Measurements from ENCODE around the gene IKZF5.
A peak's percentile ranks its signal among the peaks of the same experiment; 100 is the strongest.

Gene IKZF5

GRCh38 chr10:123008355-123009104, at the start of gene IKZF5, which contains the start of gene ACADSB:
Gene IKZF5, minus strand, starts transcription at chr10:123008795. Its CDS starts 10,170 bp downstream, at chr10:122998625.
Gene ACADSB, plus strand, starts transcription at chr10:123009006. Its CDS starts 24 bp downstream, at chr10:123009030.
- DNase-seq (ENCODE audit: low read depth): peak; percentile 90

GRCh38 chr10:123057968-123058367, 49.4 kb upstream of the IKZF5 start:
- no peak for DNase-seq (ENCODE audit: low read depth)

- DNase-seq (ENCODE audit: low read depth): no peak
These were observed 37.6 kb upstream of the IKZF5 start for GRCh38 chr10:123045961-123046731.

- no peak for DNase-seq (ENCODE audit: low read depth)
These were observed 35.8 kb upstream of the IKZF5 start for GRCh38 chr10:123044391-123044790.

GRCh38 chr10:123043409-123043925, 34.9 kb upstream of the IKZF5 start:
- DNase-seq (ENCODE audit: low read depth): no peak

GRCh38 chr10:123042708-123043408, 34.3 kb upstream of the IKZF5 start:
- DNase-seq (ENCODE audit: low read depth): no peak

- no peak for DNase-seq (ENCODE audit: low read depth)
These were observed 31.0 kb upstream of the IKZF5 start for GRCh38 chr10:123039632-123039930.

GRCh38 chr10:123038782-123039631, 30.4 kb upstream of the IKZF5 start:
- no peak for DNase-seq (ENCODE audit: low read depth)

GRCh38 chr10:123035467-123036086, 27.0 kb upstream of the IKZF5 start:
- DNase-seq (ENCODE audit: low read depth): no peak

GRCh38 chr10:123034332-123034731, 25.7 kb upstream of the IKZF5 start:
- DNase-seq (ENCODE audit: low read depth): no peak

- DNase-seq (ENCODE audit: low read depth): no peak
These were observed 22.5 kb upstream of the IKZF5 start for GRCh38 chr10:123031124-123031523.

- DNase-seq (ENCODE audit: low read depth): no peak
These were observed 19.3 kb upstream of the IKZF5 start for GRCh38 chr10:123027861-123028260.

GRCh38 chr10:123026302-123026701, 17.7 kb upstream of the IKZF5 start:
- no peak for DNase-seq (ENCODE audit: low read depth)

GRCh38 chr10:123024540-123024939, 15.9 kb upstream of the IKZF5 start:
- no peak for DNase-seq (ENCODE audit: low read depth)

- no peak for DNase-seq (ENCODE audit: low read depth)
These were observed 12.9 kb upstream of the IKZF5 start for GRCh38 chr10:123021517-123021916.

- DNase-seq (ENCODE audit: low read depth): no peak
These were observed 11.5 kb upstream of the IKZF5 start for GRCh38 chr10:123019941-123020703.

GRCh38 chr10:123019264-123019663, 10.7 kb upstream of the IKZF5 start:
- DNase-seq (ENCODE audit: low read depth): no peak

- DNase-seq (ENCODE audit: low read depth): no peak
These were observed 9.9 kb upstream of the IKZF5 start for GRCh38 chr10:123018531-123018930.

- no peak for DNase-seq (ENCODE audit: low read depth)
These were observed 9.0 kb upstream of the IKZF5 start for GRCh38 chr10:123017421-123018165.

- no peak for DNase-seq (ENCODE audit: low read depth)
These were observed 7.6 kb upstream of the IKZF5 start for GRCh38 chr10:123016228-123016627.
